Stimulated activated memory B cell treated with anti-CD40 and anti-IgM and Interleukin-4, amounts not matched to agents 10 μg/mL and 1 μg/mL and 100 μg/mL, for 72 hours (primary cell): Measurements from ENCODE around the gene APOBEC3F.
"Not testable (repeated sequence)": the region's sequence is repeated elsewhere in the genome, so short reads cannot be mapped to it uniquely, and the experiment has no call there.

Experiments used
- ATAC-seq: fragments of 150-1000 bp; cut with Tn5 transposase; 2 replicates; pipeline ENCODE4 v1.10.0; 2021
- H3K27ac Mint-ChIP-seq: one replicate; pipeline ENCODE4 v1.8.0; 2022; ENCODE audit warnings: mild to moderate bottlenecking, mixed read lengths
- H3K27me3 Mint-ChIP-seq: one replicate; pipeline ENCODE4 v1.8.0; 2022; ENCODE audit warnings: mixed read lengths
- H3K36me3 Mint-ChIP-seq: one replicate; pipeline ENCODE4 v1.8.0; 2022; ENCODE audit warnings: mixed read lengths
- H3K4me1 Mint-ChIP-seq: one replicate; pipeline ENCODE4 v1.8.0; 2022; ENCODE audit warnings: mixed read lengths
- H3K4me3 Mint-ChIP-seq: one replicate; pipeline ENCODE4 v1.8.0; 2022; ENCODE audit warnings: mild to moderate bottlenecking, moderate library complexity, mixed read lengths
- H3K9me3 Mint-ChIP-seq: one replicate; pipeline ENCODE4 v1.8.0; 2022; ENCODE audit warnings: mixed read lengths

Gene APOBEC3F

GRCh38 chr22:39040538-39041296 lies at the start of gene APOBEC3F:
TSS of gene APOBEC3F (plus strand) at chr22:39040864. CDS start at chr22:39040961, 97 bp downstream.
- Mint-ChIP-seq H3K4me1 (peaks cover 50% of the 10 kb centered on the region), H3K27ac (peak within 1 kb of the TSS; percentile 93)

GRCh38 chr22:38992871-38993371 lies 47.7 kb upstream of the APOBEC3F start:
- Mint-ChIP-seq H3K27me3 (peaks cover 53% of the 10 kb centered on the region), H3K4me1 (peaks cover 29% of the 10 kb centered on the region)
- not testable (repeated sequence) for H3K9me3 Mint-ChIP-seq, H3K4me3 Mint-ChIP-seq, H3K36me3 Mint-ChIP-seq, H3K27ac Mint-ChIP-seq
- peak; percentile 38 for ATAC-seq

More at GRCh38 chr22:39040538-39041296, at the start of gene APOBEC3F:
- peak; percentile 94 for ATAC-seq
- not testable (repeated sequence) for H3K9me3 Mint-ChIP-seq, H3K27me3 Mint-ChIP-seq
- Mint-ChIP-seq H3K36me3 (peaks cover 19% of the 10 kb centered on the region), H3K4me3 (peak within 1 kb of the TSS; percentile 91)

- H3K4me3 Mint-ChIP-seq: no peak overlapping the region
- H3K4me1 Mint-ChIP-seq: peaks cover 13% of the 10 kb centered on the region
- H3K36me3 Mint-ChIP-seq: no peaks in the 10 kb centered on the region
- H3K27me3 Mint-ChIP-seq: peaks cover 54% of the 10 kb centered on the region
- peaks cover 3% of the 10 kb centered on the region for H3K9me3 Mint-ChIP-seq
- no peak overlapping the region for H3K27ac Mint-ChIP-seq
- no peak for ATAC-seq
Measured at GRCh38 chr22:38996105-38996504, 44.6 kb upstream of the APOBEC3F start.

GRCh38 chr22:38997518-38997917 lies 43.1 kb upstream of the APOBEC3F start:
- H3K4me3 Mint-ChIP-seq: no peak overlapping the region
- no peaks in the 10 kb centered on the region for H3K36me3 Mint-ChIP-seq
- ATAC-seq: no peak
- H3K27ac Mint-ChIP-seq: no peak overlapping the region
- H3K4me1 Mint-ChIP-seq: peaks cover 13% of the 10 kb centered on the region
- H3K9me3 Mint-ChIP-seq: peaks cover 3% of the 10 kb centered on the region
- peaks cover 49% of the 10 kb centered on the region for H3K27me3 Mint-ChIP-seq

GRCh38 chr22:39003165-39003638 lies 37.5 kb upstream of the APOBEC3F start:
- Mint-ChIP-seq H3K36me3 (no peaks in the 10 kb centered on the region), H3K9me3 (peaks cover under 1% of the 10 kb centered on the region), H3K4me3 (no peak overlapping the region), H3K27ac (peak overlapping the region; percentile 48), H3K4me1 (peaks cover 15% of the 10 kb centered on the region), H3K27me3 (no peaks in the 10 kb centered on the region)
- peak; percentile 95 for ATAC-seq

GRCh38 chr22:39007177-39007576 lies 33.5 kb upstream of the APOBEC3F start:
- Mint-ChIP-seq H3K9me3 (no peaks in the 10 kb centered on the region), H3K4me3 (no peak overlapping the region), H3K27ac (no peak overlapping the region), H3K36me3 (no peaks in the 10 kb centered on the region), H3K4me1 (peaks cover 16% of the 10 kb centered on the region), H3K27me3 (no peaks in the 10 kb centered on the region)
- no peak for ATAC-seq

GRCh38 chr22:39008271-39008850 lies 32.3 kb upstream of the APOBEC3F start:
- not testable (repeated sequence) for H3K4me3 Mint-ChIP-seq, ATAC-seq, H3K9me3 Mint-ChIP-seq, H3K36me3 Mint-ChIP-seq, H3K27me3 Mint-ChIP-seq
- peak overlapping the region; percentile 57 for H3K27ac Mint-ChIP-seq
- peaks cover 17% of the 10 kb centered on the region for H3K4me1 Mint-ChIP-seq

GRCh38 chr22:39010946-39011345 lies 29.7 kb upstream of the APOBEC3F start:
- H3K4me1 Mint-ChIP-seq: peaks cover 26% of the 10 kb centered on the region
- H3K27me3 Mint-ChIP-seq: no peaks in the 10 kb centered on the region

GRCh38 chr22:39012533-39013511 lies 27.8 kb upstream of the APOBEC3F start:
- H3K4me3 Mint-ChIP-seq: peak overlapping the region; percentile 38

More at GRCh38 chr22:39010946-39011345, 29.7 kb upstream of the APOBEC3F start:
- ATAC-seq: no peak
- Mint-ChIP-seq H3K9me3 (no peaks in the 10 kb centered on the region), H3K36me3 (no peaks in the 10 kb centered on the region), H3K4me3 (no peak overlapping the region), H3K27ac (peak overlapping the region; percentile 6)

GRCh38 chr22:39013561-39013941 lies 27.1 kb upstream of the APOBEC3F start:
- peak overlapping the region; percentile 99 for H3K27ac Mint-ChIP-seq
- not testable (repeated sequence) for H3K9me3 Mint-ChIP-seq

More at GRCh38 chr22:39012533-39013511, 27.8 kb upstream of the APOBEC3F start:
- Mint-ChIP-seq H3K36me3 (peaks cover 10% of the 10 kb centered on the region), H3K9me3 (no peaks in the 10 kb centered on the region), H3K4me1 (peaks cover 41% of the 10 kb centered on the region), H3K27ac (peak overlapping the region; percentile 99), H3K27me3 (no peaks in the 10 kb centered on the region)
- ATAC-seq: no peak

GRCh38 chr22:39013942-39014722 lies 26.5 kb upstream of the APOBEC3F start, which contains the start of gene APOBEC3C:
TSS of gene APOBEC3C (plus strand) at chr22:39014257. CDS start at chr22:39014363, 106 bp downstream.
- no peaks in the 10 kb centered on the region for H3K27me3 Mint-ChIP-seq
- H3K9me3 Mint-ChIP-seq: no peaks in the 10 kb centered on the region
- H3K4me3 Mint-ChIP-seq: peak within 1 kb of the TSS; percentile 100
- peak; percentile 96 for ATAC-seq
- H3K4me1 Mint-ChIP-seq: peaks cover 43% of the 10 kb centered on the region
- H3K36me3 Mint-ChIP-seq: peaks cover 21% of the 10 kb centered on the region
- peak within 1 kb of the TSS; percentile 99 for H3K27ac Mint-ChIP-seq

More at GRCh38 chr22:39013561-39013941, 27.1 kb upstream of the APOBEC3F start:
- H3K4me1 Mint-ChIP-seq: peaks cover 42% of the 10 kb centered on the region
- H3K4me3 Mint-ChIP-seq: peak overlapping the region; percentile 100
- peaks cover 16% of the 10 kb centered on the region for H3K36me3 Mint-ChIP-seq
- H3K27me3 Mint-ChIP-seq, ATAC-seq: not testable (repeated sequence)

GRCh38 chr22:39014723-39015121 lies 25.9 kb upstream of the APOBEC3F start:
- Mint-ChIP-seq H3K27ac (peak overlapping the region; percentile 99), H3K4me3 (peak overlapping the region; percentile 100), H3K4me1 (peaks cover 44% of the 10 kb centered on the region), H3K36me3 (peaks cover 25% of the 10 kb centered on the region)
- H3K27me3 Mint-ChIP-seq, H3K9me3 Mint-ChIP-seq: not testable (repeated sequence)
- ATAC-seq: peak; percentile 50

- H3K27ac Mint-ChIP-seq: peak overlapping the region; percentile 71
Measured at GRCh38 chr22:39016592-39016991, 24.1 kb upstream of the APOBEC3F start.

More at GRCh38 chr22:39016592-39016991, 24.1 kb upstream of the APOBEC3F start:
- Mint-ChIP-seq H3K9me3 (no peaks in the 10 kb centered on the region), H3K36me3 (peaks cover 25% of the 10 kb centered on the region), H3K4me3 (peak overlapping the region; percentile 54), H3K4me1 (peaks cover 56% of the 10 kb centered on the region), H3K27me3 (no peaks in the 10 kb centered on the region)
- ATAC-seq: no peak
